Anterior cingulate cortex (tissue), 58 donors: ENCODE results near the gene RFPL1.
"Not testable (repeated sequence)": the region's sequence is repeated elsewhere in the genome, so short reads cannot be mapped to it uniquely, and the experiment has no call there.

Experiments used
- DNase-seq, 58 donors: peaks; one replicate each; lab custom pipeline; 2025; lab: John Stamatoyannopoulos, UW

The RFPL1 gene

GRCh38 chr22:29438283-29438682, at the start of gene RFPL1:
Gene RFPL1 (plus strand): TSS chr22:29438583.
- not testable (repeated sequence) for DNase-seq

GRCh38 chr22:29388759-29389090, 49.7 kb upstream of the RFPL1 start:
- DNase-seq, result no peak

- no peak for DNase-seq
These were observed 48.1 kb upstream of the RFPL1 start for GRCh38 chr22:29390270-29390669.

- DNase-seq, result no peak
These were observed 46.8 kb upstream of the RFPL1 start for GRCh38 chr22:29391546-29391945.

GRCh38 chr22:29393019-29393608, 45.3 kb upstream of the RFPL1 start:
- DNase-seq, result no peak

- peak in 49 of 58 donors; percentile 14 to 78 (median 46) for DNase-seq
These were observed 43.3 kb upstream of the RFPL1 start for GRCh38 chr22:29394931-29395581.

- DNase-seq, result no peak
These were observed 42.3 kb upstream of the RFPL1 start for GRCh38 chr22:29396126-29396525.

- no peak for DNase-seq
These were observed 40.6 kb upstream of the RFPL1 start for GRCh38 chr22:29397791-29398190.

- no peak for DNase-seq
These were observed 37.8 kb upstream of the RFPL1 start for GRCh38 chr22:29400576-29400975.

- not testable (repeated sequence) for DNase-seq
These were observed 36.8 kb upstream of the RFPL1 start for GRCh38 chr22:29401538-29401937.

GRCh38 chr22:29408940-29409339, 29.4 kb upstream of the RFPL1 start:
- no peak for DNase-seq

GRCh38 chr22:29411569-29412211, 26.7 kb upstream of the RFPL1 start:
- not testable (repeated sequence) for DNase-seq

- not testable (repeated sequence) for DNase-seq
These were observed 25.6 kb upstream of the RFPL1 start for GRCh38 chr22:29412772-29413171.

- peak in 1 of 58 donors; percentile 36 for DNase-seq
These were observed 23.3 kb upstream of the RFPL1 start for GRCh38 chr22:29414951-29415591.

- not testable (repeated sequence) for DNase-seq
These were observed 19.7 kb upstream of the RFPL1 start for GRCh38 chr22:29418704-29419103.

- no peak for DNase-seq
These were observed 11.9 kb upstream of the RFPL1 start for GRCh38 chr22:29426476-29426875.

- no peak for DNase-seq
These were observed 11.1 kb upstream of the RFPL1 start for GRCh38 chr22:29427176-29427760.

GRCh38 chr22:29431986-29432385, 6.4 kb upstream of the RFPL1 start:
- no peak for DNase-seq

GRCh38 chr22:29433856-29434255, 4.5 kb upstream of the RFPL1 start:
- DNase-seq, result no peak

- no peak for DNase-seq
These were observed 4.1 kb upstream of the RFPL1 start for GRCh38 chr22:29434288-29434687.
